SK-N-MC (cell line): ENCODE data around the gene PKIB.
A peak's percentile ranks its signal among the peaks of the same experiment; 100 is the strongest.
"Not testable (repeated sequence)": the region's sequence is repeated elsewhere in the genome, so short reads cannot be mapped to it uniquely, and the experiment has no call there.

Experiments used
- DNase-seq: peaks from one replicate; pipeline ENCODE4 v3.0.0-alpha.2; 2011; ENCODE audit warnings: low read depth, low spot score
- H3K27ac ChIP-seq: fragments of 200-600 bp; sonication (generic); 2 replicates; pipeline ENCODE4 v1.5.1; 2016; ENCODE audit warnings: mixed run types
- H3K36me3 ChIP-seq: fragments of 200-600 bp; sonication (generic); 2 replicates; pipeline ENCODE4 v1.6.1; 2017; ENCODE audit warnings: antibody characterized with exemption, low read length, mixed read lengths; ENCODE audit not compliant: insufficient read depth
- H3K4me3 ChIP-seq: fragments of 200-600 bp; sonication (generic); 2 replicates; pipeline ENCODE4 v1.5.1; 2016
- H3K9ac ChIP-seq: fragments of 200-600 bp; sonication (generic); 2 replicates; pipeline ENCODE4 v1.8.0; 2017; ENCODE audit warnings: mixed run types, mixed read lengths; ENCODE audit not compliant: insufficient read length
- H3K9me3 ChIP-seq: fragments of 200-600 bp; sonication (generic); 2 replicates; pipeline ENCODE4 v1.6.1; 2017; ENCODE audit warnings: low read depth, mild to moderate bottlenecking, antibody characterized with exemption, low read length, moderate library complexity, mixed read lengths
- EZH2 ChIP-seq: fragments of 200-600 bp; sonication (generic); IDR thresholded peaks from one replicate; pipeline ENCODE4 v1.6.1; 2017; ENCODE audit warnings: antibody characterized with exemption
- FOXP2 ChIP-seq: optimal IDR thresholded peaks from 2 replicates; pipeline ENCODE3; 2011; ENCODE audit warnings: mild to moderate bottlenecking, moderate library complexity; ENCODE audit not compliant: insufficient read depth; ENCODE audit errors: extremely low read length, control extremely low read depth
- POLR2AphosphoS5 ChIP-seq: IDR thresholded peaks from 2 replicates; pipeline ENCODE4 v1.6.1; 2012; ENCODE audit warnings: mild to moderate bottlenecking, low read depth, low read length, borderline replicate concordance

PKIB gene

DNA sequence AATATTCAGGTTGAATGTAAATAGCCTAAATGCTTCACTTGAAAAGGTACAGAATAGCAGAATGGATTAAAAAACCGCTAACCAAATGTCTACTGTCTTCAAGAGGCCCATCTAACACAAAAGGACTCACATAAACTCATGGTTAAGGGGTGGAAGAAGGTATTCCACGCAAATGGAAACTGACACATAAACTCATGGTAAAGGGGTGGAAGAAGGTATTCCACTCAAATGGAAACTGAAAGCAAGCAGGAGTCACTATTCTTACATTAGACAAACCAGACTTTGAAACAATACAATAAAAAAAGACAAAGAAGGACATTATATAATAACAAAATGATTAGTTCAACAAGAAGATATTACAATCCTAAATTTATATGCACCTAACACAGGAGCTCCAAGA is 38.3 kb upstream of the PKIB start:
- no peak overlapping the region for H3K27ac ChIP-seq
- H3K9ac ChIP-seq, result no peak overlapping the region
- no peaks in the 10 kb centered on the region; the same call in 1 of the 2 replicates for H3K9me3 ChIP-seq
- no peak for DNase-seq
- TF ChIP-seq EZH2 (no peak), POLR2AphosphoS5 (no peak), FOXP2 (no peak)
- H3K36me3 ChIP-seq, result no peaks in the 10 kb centered on the region
- no peak overlapping the region for H3K4me3 ChIP-seq

DNA sequence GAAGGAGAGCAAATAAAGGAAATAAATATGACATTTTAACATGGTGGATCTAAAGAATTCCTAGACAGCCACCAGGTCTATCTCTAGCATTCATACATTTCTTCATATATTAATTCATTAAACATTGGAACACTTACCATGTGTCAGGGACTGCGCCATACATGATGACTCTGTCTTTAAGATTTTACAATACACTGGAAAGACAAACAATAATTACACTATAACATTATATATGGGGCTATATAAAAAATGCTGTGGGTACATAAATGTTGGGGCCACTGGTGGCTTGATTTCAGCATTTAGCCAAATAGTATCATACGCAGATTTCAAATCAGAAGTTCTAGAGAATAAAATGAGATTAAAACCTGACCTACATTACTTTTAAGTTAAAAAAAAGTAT is 33.3 kb upstream of the PKIB start:
- H3K27ac ChIP-seq, result no peak overlapping the region
- no peak for DNase-seq
- TF ChIP-seq FOXP2, result no peak
- no peak for TF ChIP-seq POLR2AphosphoS5
- no peak for TF ChIP-seq EZH2
- no peak overlapping the region for H3K9ac ChIP-seq
- no peak overlapping the region for H3K4me3 ChIP-seq
- H3K36me3 ChIP-seq, result no peaks in the 10 kb centered on the region
- no peaks in the 10 kb centered on the region; the same call in 1 of the 2 replicates for H3K9me3 ChIP-seq

DNA sequence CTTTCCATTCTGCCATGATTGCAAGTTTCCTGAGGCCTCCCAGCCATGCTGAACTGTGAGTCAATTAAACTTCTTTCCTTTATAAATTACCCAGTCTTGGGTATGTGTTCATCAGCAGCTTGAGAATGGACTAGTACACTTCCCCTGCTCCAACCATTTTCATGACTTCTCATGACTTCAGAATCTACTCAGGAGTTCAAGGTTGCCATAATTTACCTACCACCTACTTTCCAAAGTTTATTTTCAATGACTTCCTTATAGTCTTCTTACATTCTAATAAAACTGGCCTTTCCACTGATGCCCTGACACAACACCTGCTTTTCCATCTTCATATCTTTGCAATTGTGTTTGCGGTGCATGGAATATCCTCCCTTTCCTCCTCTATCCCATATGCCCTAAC is 31.2 kb upstream of the PKIB start:
- no peak overlapping the region for H3K9ac ChIP-seq
- H3K9me3 ChIP-seq, result no peaks in the 10 kb centered on the region
- H3K36me3 ChIP-seq, result no peaks in the 10 kb centered on the region
- H3K27ac ChIP-seq, result no peak overlapping the region
- DNase-seq, result no peak
- H3K4me3 ChIP-seq, result no peak overlapping the region
- TF ChIP-seq EZH2 (no peak), FOXP2 (no peak), POLR2AphosphoS5 (no peak)

DNA sequence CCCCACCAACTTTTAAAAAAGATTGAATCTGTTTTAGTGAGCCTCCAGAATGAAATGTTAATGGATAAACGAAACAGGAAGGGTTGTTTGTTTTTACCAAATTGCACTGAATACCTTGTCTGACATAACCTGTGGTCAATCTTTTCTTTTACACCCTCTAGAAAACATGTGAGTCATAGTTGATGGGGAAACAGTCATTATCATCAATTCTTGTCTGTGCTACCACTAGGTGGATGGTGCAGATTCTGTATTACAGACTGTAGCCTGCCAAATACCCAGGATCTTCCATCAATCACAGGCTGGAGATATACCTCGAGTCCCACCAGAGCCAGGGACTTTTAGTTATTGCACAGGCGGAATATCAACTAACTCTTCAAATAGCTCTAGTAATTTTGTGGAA is 29.5 kb upstream of the PKIB start:
- H3K9me3 ChIP-seq, result no peaks in the 10 kb centered on the region
- no peak for DNase-seq
- no peaks in the 10 kb centered on the region for H3K36me3 ChIP-seq
- H3K4me3 ChIP-seq, result no peak overlapping the region
- no peak overlapping the region for H3K27ac ChIP-seq
- H3K9ac ChIP-seq, result no peak overlapping the region
- TF ChIP-seq FOXP2 (no peak), POLR2AphosphoS5 (no peak)

DNA sequence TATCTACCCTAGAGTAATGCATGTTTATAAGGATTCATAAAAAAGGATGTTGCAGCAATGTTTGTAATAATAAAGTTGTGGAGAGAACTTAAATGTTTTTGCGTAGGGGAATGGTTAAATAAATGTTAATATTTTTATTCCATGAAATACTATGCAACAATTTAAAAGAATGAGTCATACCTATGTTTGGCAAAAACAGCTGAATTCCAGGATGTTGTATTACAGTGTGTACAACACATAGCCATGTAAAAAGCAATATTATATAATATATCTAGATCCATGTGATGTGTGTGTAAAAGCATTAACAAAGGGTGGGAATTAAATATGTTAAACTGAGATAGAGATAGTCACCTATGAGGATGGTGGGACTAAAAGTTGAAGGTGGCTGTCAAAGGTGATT is 21.1 kb upstream of the PKIB start:
- Histone ChIP-seq H3K9ac (no peak overlapping the region), H3K27ac (no peak overlapping the region), H3K4me3 (no peak overlapping the region), H3K36me3 (no peaks in the 10 kb centered on the region), H3K9me3 (no peaks in the 10 kb centered on the region; the same call in 1 of the 2 replicates)
- DNase-seq, result no peak
- TF ChIP-seq FOXP2 (no peak), POLR2AphosphoS5 (no peak), EZH2 (no peak)

DNA sequence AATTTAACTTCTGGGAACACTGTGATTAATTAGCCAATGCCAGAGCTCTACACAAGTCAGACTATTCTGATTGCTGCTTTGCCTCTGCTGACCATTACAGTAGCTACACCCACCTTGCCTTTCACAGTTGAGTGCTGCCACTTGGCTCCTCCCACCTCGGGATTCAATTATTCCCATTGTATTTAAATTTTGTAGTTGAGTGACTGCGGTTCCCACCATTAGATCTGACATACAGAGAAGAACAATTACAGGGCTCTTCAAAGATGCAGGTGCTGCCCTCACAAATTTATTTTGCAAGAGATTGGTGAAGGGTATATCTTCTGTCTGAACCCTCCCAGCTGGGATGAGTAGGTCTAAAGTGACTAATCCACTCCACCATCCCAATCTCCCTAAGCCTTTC is 11.9 kb upstream of the PKIB start:
- not testable (repeated sequence) for H3K9me3 ChIP-seq, DNase-seq, H3K27ac ChIP-seq, H3K9ac ChIP-seq, H3K4me3 ChIP-seq, H3K36me3 ChIP-seq

DNA sequence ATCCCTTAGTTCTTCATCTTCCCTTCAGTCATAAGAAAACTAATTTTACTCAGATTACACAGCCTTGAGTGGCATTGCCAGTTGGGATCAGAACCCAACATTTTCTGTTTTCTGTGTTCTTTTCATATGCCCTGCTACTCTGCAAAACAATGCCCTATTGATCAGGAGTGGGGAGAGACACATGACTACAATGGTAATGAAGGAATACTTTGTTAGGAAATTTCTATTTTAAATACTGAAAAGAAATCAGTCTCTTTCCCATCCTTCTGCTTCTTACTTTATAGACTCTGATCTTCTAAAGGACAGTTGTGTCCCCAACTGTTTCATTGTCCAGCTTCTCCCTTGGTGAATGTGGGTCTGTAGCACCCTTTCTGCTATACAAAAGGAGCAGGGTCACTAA is 5.5 kb upstream of the PKIB start:
- H3K27ac ChIP-seq, result no peak overlapping the region
- H3K9ac ChIP-seq, result no peak overlapping the region
- H3K36me3 ChIP-seq, result no peaks in the 10 kb centered on the region
- H3K4me3 ChIP-seq, result no peak overlapping the region
- no peak for DNase-seq
- TF ChIP-seq EZH2 (no peak), POLR2AphosphoS5 (no peak), FOXP2 (no peak)
- H3K9me3 ChIP-seq, result no peaks in the 10 kb centered on the region

DNA sequence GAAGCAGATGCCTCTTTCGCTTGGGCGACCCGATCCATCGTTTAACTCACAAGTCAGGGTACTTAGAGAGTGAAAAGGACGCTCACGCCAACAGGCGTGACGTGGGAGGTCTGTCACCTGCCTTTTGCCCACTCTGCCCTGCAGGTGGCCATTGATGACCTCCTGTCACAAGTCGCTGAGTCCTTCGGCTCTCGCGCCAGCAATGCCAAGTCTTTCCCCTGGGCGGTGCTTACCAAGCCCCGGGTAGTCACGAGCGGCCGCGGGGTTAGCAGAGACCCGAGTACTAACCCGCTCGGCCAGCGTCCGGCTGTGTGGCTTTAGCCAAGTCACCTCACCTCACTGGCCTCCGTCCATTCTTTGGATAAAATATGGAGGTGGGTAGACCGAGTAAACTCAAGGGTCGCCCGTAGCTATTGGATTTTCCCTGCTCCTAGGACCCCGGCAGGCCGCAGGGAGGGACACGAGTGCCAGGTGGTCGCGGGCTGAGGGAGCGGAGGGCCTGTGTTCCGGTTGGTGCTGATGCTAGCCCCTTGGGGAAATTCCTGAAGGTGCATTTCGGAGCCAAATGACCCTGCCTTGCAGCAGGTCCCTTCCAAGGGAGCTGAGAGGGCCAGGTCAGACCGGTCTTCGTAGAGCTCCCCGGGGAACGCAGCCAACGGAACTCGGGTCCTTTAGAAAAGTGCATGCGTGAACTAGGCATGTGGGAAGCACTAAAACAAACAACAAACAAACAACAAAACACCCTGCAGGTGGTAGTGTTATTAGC is 668 bp downstream of the PKIB start:
- Histone ChIP-seq H3K27ac (no peak overlapping the region), H3K9me3 (no peaks in the 10 kb centered on the region), H3K36me3 (no peaks in the 10 kb centered on the region), H3K9ac (no peak overlapping the region), H3K4me3 (peak overlapping the region; percentile 75)
- TF ChIP-seq FOXP2, result no peak
- TF ChIP-seq POLR2AphosphoS5, result no peak
- no peak for TF ChIP-seq EZH2
- no peak for DNase-seq

DNA sequence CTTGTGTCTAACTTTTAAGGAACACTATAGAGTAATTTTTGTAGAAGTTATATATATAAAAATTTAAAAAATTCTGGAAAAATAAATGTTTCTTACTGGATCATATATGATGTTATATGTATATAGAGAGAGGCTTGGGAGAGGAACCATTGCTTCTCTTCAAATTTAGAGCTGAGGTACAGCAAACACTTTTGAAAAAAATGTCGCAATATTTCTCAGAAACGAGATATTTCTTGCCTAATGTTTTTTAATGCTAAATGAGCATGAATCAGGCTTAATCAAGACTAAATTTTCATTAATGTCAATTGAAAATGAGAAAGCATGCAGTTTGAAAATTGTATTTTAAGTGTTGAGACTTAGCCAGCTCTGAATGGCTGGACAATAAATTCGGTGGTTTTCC is 2.6 kb downstream of the PKIB start:
- H3K9ac ChIP-seq, result no peak overlapping the region
- H3K27ac ChIP-seq, result no peak overlapping the region
- no peak for DNase-seq
- TF ChIP-seq POLR2AphosphoS5, result no peak
- TF ChIP-seq FOXP2, result no peak
- TF ChIP-seq EZH2, result no peak
- H3K4me3 ChIP-seq, result no peak overlapping the region
- no peaks in the 10 kb centered on the region for H3K36me3 ChIP-seq
- no peaks in the 10 kb centered on the region for H3K9me3 ChIP-seq
